ENCODE measurements around the gene ASS1.

Gene ASS1

GRCh38 chr9:130431536-130432303, 13.0 kb upstream of the ASS1 start:
- no peaks in the 10 kb centered on the region for H3K9me3 ChIP-seq (ENCODE audit: insufficient read depth, low read length)
- no peaks in the 10 kb centered on the region for H3K36me3 ChIP-seq (ENCODE audit: low read length)
- no peaks in the 10 kb centered on the region for H3K27me3 ChIP-seq (ENCODE audit: low read length)
- H4K20me1 ChIP-seq (ENCODE audit: low read depth, low read length), result no peaks in the 10 kb centered on the region
- no peak for TF ChIP-seq EZH2phosphoT487 (conservative IDR thresholded peaks at IDR 0.05; ENCODE audit: low read length)
- TF ChIP-seq, protein P1, sequence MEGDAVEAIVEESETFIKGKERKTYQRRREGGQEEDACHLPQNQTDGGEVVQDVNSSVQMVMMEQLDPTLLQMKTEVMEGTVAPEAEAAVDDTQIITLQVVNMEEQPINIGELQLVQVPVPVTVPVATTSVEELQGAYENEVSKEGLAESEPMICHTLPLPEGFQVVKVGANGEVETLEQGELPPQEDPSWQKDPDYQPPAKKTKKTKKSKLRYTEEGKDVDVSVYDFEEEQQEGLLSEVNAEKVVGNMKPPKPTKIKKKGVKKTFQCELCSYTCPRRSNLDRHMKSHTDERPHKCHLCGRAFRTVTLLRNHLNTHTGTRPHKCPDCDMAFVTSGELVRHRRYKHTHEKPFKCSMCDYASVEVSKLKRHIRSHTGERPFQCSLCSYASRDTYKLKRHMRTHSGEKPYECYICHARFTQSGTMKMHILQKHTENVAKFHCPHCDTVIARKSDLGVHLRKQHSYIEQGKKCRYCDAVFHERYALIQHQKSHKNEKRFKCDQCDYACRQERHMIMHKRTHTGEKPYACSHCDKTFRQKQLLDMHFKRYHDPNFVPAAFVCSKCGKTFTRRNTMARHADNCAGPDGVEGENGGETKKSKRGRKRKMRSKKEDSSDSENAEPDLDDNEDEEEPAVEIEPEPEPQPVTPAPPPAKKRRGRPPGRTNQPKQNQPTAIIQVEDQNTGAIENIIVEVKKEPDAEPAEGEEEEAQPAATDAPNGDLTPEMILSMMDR (IDR thresholded peaks at IDR 0.05; ENCODE audit: insufficient read depth, low read length, poor library complexity, severe bottlenecking), result no peak
- H3F3A ChIP-seq (ENCODE audit: insufficient read depth), result no peaks in the 10 kb centered on the region
- no peaks in the 10 kb centered on the region for H3K9me2 ChIP-seq (replicated peaks; ENCODE audit: insufficient read depth, low read length)
- no peak overlapping the region for H3K9ac ChIP-seq (ENCODE audit: low read length)
- H3K4me2 ChIP-seq (ENCODE audit: low read depth, low read length, poor library complexity, severe bottlenecking), result no peak overlapping the region
- no peak overlapping the region for H3K27ac ChIP-seq (ENCODE audit: low read depth, low read length)
- no peak overlapping the region for H2AFZ ChIP-seq (ENCODE audit: low read depth, low read length, severe bottlenecking)
- H3K79me2 ChIP-seq (ENCODE audit: insufficient read depth, low read length), result no peaks in the 10 kb centered on the region
- no peak overlapping the region for H3K4me3 ChIP-seq (ENCODE audit: insufficient read depth, low read length, poor library complexity, severe bottlenecking)

DNA sequence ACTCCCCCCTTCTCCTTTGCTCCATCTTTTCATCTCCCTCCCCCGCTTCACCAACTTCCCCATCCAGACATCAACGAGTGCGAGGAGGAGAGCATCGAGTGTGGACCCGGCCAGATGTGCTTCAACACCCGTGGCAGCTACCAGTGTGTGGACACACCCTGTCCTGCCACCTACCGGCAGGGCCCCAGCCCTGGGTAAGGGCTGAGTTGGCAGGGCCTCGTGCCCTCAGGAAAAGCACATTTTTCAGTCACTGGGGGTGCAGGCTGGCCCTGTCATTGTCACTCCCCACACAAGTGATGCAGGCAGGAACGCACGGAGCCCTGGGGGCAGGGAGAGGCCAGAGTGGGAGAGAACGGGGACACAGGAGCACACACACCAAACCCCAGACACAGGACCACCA, 12.4 kb upstream of the ASS1 start:
- Histone ChIP-seq H3K27ac (ENCODE audit: low read depth, low read length) (no peak overlapping the region), H3K9me2 (replicated peaks; ENCODE audit: insufficient read depth, low read length) (no peaks in the 10 kb centered on the region), H3K79me2 (ENCODE audit: insufficient read depth, low read length) (no peaks in the 10 kb centered on the region), H2AFZ (ENCODE audit: low read depth, low read length, severe bottlenecking) (no peak overlapping the region), H4K20me1 (ENCODE audit: low read depth, low read length) (no peaks in the 10 kb centered on the region), H3K4me3 (ENCODE audit: insufficient read depth, low read length, poor library complexity, severe bottlenecking) (no peak overlapping the region), H3K4me2 (ENCODE audit: low read depth, low read length, poor library complexity, severe bottlenecking) (no peak overlapping the region), H3K9me3 (ENCODE audit: insufficient read depth, low read length) (no peaks in the 10 kb centered on the region), H3K9ac (ENCODE audit: low read length) (no peak overlapping the region), H3K36me3 (ENCODE audit: low read length) (no peaks in the 10 kb centered on the region), H3F3A (ENCODE audit: insufficient read depth) (no peaks in the 10 kb centered on the region), H3K27me3 (ENCODE audit: low read length) (no peaks in the 10 kb centered on the region)
- TF ChIP-seq EZH2phosphoT487 (conservative IDR thresholded peaks at IDR 0.05; ENCODE audit: low read length), result no peak
- TF ChIP-seq, protein P1 (IDR thresholded peaks at IDR 0.05; ENCODE audit: insufficient read depth, low read length, poor library complexity, severe bottlenecking), result no peak

DNA sequence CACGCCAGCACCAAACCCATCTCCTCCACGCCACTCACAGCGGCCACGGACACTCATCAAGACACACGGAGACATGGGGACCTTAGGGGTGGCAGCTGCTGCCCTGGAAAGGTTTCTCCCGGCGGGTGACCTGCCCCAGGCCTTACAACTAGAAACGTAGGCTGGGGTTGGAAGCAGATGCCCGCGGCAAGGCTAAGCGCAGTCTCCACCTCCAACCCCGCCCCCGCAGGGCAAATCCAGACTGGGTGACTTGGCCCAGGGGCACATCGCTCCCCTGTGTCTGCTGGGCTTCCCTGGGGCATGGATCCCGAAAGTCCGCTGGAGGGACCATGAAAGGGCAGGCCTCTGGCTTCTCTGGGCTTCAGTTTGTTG, 12.0 kb upstream of the ASS1 start:
- no peaks in the 10 kb centered on the region for H3K79me2 ChIP-seq (ENCODE audit: insufficient read depth, low read length)
- TF ChIP-seq EZH2phosphoT487 (conservative IDR thresholded peaks at IDR 0.05; ENCODE audit: low read length), result no peak
- TF ChIP-seq, protein P1 (IDR thresholded peaks at IDR 0.05; ENCODE audit: insufficient read depth, low read length, poor library complexity, severe bottlenecking), result no peak
- H3K36me3 ChIP-seq (ENCODE audit: low read length), result no peaks in the 10 kb centered on the region
- H3K9me3 ChIP-seq (ENCODE audit: insufficient read depth, low read length), result no peaks in the 10 kb centered on the region
- H4K20me1 ChIP-seq (ENCODE audit: low read depth, low read length), result no peaks in the 10 kb centered on the region
- H3K27ac ChIP-seq (ENCODE audit: low read depth, low read length), result no peak overlapping the region
- no peaks in the 10 kb centered on the region for H3F3A ChIP-seq (ENCODE audit: insufficient read depth)
- H3K9ac ChIP-seq (ENCODE audit: low read length), result no peak overlapping the region
- H2AFZ ChIP-seq (ENCODE audit: low read depth, low read length, severe bottlenecking), result no peak overlapping the region
- no peak overlapping the region for H3K4me2 ChIP-seq (ENCODE audit: low read depth, low read length, poor library complexity, severe bottlenecking)
- H3K9me2 ChIP-seq (replicated peaks; ENCODE audit: insufficient read depth, low read length), result no peaks in the 10 kb centered on the region
- H3K4me3 ChIP-seq (ENCODE audit: insufficient read depth, low read length, poor library complexity, severe bottlenecking), result no peak overlapping the region
- H3K27me3 ChIP-seq (ENCODE audit: low read length), result no peaks in the 10 kb centered on the region

Measured in SU-DHL-6 (cell line).